H1 (cell line): ENCODE results near the gene CYP1A2. TPM values are rescaled to one million over a fixed set of nuclear protein-coding genes. Genes with fewer than 3 reads are reported as not detected.

Experiments
- EP300 ChIP-seq, 2 experiments: IDR thresholded peaks; 1 replicate in 1 of 2; 2 replicates in 1 of 2; pipeline ENCODE4 v1.6.1; 2011 to 2012; ENCODE audit warnings: low read depth in 2 of 2, low read length in 2 of 2, mild to moderate bottlenecking in 2 of 2, borderline replicate concordance in 1 of 2, inconsistent platforms in 1 of 2, moderate library complexity in 1 of 2
- polyA plus RNA-seq, 7 experiments: library from polyadenylated mRNA; depleted of rRNA in 3 of 7; stranded (reverse) in 5 of 7; unstranded in 2 of 7; fragments of >200 nt in 5 of 7; fragments of 200-250 nt in 2 of 7; gene quantifications; 1 replicate in 5 of 7; 2 replicates in 1 of 7; 4 replicates in 1 of 7; pipeline versions ENCODE4 v1.2.1 to v1.2.3, GENCODE V29; 2011 to 2013; ENCODE audit warnings: missing spikeins in 2 of 7, mixed read lengths in 2 of 7
- total RNA-seq: library from RNA; stranded (reverse); fragmentation: NEBNext Ultra II Directional; extraction: Animal tissue kit (Norgen Biotek cat#: 25700); gene quantifications from 2 replicates; pipeline ENCODE4 v1.2.1, GENCODE V29; 2021

The CYP1A2 gene
- total and polyA plus RNA-seq, 2 of the 8 experiments (the other 6 are each of a cell fraction or from before 2014, with no cell fraction given) = not detected

GRCh38 chr15:74733269-74733668, 15.4 kb upstream of the CYP1A2 start (continued):
- no peak for TF ChIP-seq EP300 (IDR thresholded peaks at IDR 0.05; ENCODE audit: borderline replicate concordance in 1 of 2, low read depth in 2 of 2, low read length in 2 of 2)
